Measurements from ENCODE around the gene GJB5.
"Not testable (repeated sequence)": the region's sequence is repeated elsewhere in the genome, so short reads cannot be mapped to it uniquely, and the experiment has no call there.

Gene GJB5

DNA sequence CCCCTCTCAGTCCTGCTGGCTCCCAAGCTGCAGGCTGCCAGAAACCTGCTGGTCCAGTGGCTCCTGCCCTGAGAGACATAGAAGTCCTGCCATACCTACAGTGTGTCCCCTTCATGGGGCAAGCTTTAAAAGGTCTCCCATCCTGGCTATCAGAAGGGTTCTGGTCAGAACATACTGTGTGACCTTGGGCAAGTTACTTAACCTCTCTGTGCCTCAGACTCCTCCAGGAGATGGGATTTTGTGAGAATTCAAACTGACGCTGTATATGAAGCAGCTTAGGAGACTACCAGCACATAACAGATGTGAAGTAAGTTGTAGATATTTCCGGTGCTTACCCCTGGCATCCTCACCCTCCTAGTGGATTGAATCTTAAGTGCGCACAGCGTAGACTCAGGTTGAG is 8.7 kb upstream of the GJB5 start:
- no peak for DNase-seq

DNA sequence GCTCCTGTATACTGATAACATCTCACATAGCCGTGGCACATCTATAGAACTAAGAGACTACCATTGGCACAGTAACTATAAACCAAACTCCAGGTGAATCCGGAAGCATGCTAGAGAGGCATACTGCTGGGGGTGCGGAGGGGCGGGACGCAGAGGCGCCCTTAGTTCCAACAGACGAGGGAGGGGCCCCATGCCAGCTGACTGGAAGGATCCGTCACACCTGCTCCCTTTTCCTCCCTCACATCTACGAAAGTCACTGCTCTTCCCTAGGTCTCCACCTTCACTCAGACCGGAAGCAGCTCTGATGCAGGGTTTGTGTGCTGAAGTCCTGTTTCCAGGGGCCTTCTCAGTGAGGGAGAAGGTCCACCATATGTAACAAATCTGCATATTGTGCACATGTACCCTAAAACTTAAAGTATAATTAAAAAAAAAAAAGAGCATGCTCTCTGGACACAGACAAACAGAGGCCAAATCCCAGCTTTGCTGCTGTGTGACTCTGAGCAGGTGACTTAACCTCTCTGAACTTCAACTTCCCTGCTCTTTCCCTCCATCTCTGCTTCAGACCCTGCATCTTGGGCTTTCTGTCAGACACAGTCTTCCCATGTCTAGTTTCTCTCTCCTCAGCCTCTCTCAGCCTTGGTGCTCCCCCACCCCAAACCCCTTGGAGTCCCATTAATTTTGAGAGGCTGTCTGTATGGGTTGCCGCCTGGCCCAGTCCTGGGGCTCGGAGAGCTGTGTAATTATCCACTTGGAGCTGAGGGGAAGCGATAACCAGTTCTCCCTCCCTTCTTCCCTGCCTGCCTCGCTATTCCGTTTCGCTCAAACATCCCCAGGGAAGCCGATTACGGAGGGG is 7.8 kb upstream of the GJB5 start:
- DNase-seq, result no peak

DNA sequence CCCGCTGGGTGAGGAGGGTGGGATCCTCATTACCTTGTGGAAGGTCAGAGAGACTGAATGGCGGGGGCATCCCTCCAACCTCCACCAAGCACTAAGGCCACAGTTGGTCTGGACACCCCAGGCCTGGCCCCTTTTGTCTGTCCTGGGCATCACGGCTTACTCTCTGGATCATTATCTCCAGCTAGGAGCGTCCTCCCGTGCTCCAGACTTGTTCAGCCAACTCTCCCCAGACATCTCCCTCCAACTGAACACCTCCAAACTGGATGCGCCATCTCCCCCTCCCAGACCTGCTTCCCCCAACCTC is 7.3 kb upstream of the GJB5 start:
- DNase-seq, result no peak

DNA sequence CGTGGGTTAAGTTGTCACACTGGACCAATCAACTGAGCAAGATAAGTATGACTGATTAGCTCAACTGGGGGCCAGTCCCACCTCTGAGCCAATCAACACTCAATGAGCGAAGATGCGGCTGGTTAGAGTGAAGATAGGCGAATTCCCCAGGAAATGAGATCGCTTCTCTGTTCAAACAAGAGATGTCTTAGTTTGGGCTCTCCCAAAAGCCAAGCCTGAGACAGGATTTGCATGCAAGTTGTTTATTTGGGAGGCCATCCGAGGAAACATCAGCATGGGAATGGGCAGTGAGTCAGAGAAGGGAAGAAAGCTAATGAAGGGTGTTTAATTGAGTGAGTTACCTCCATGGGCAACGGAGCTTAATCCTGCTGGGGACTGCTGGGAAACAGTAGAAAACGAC is 4.9 kb upstream of the GJB5 start:
- DNase-seq, result no peak

DNA sequence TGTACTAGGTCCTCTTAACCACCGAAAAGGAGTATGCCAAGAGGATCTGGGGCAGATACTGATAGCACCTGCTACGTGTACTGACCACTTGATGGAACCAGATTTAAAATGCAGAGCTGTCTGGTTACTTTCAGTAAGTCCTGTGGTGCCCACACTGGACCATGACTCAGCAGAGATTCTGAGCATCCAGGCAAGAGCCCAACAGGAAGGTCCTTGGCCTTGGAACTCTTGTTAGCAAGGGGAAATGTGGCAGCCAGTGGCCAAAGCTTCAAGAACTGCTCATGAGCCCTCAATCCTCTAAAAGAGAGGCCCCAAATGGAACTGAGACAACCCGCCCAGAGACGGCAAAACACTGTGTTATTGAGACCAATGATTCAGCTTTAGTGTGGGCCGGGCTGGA is 4.2 kb upstream of the GJB5 start:
- DNase-seq, result no peak

DNA sequence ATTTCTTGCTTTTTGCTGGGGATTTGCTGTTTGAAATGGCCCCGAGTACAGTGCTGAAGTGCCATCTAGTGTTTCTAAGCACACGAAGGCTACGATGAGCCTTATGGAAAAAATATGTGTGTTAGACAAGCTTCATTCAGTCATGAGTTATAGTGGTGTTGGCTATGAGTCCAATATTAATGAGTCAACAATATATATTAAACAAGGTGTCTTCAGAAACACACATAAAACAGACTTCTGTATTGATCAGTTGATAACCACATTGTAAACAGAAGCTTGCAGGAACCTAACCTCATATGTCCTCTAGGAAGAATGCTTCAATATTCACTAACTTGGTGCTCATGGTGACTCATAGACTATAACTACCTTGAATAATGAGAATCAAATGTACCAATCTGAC is 1.7 kb upstream of the GJB5 start:
- no peak for DNase-seq

DNA sequence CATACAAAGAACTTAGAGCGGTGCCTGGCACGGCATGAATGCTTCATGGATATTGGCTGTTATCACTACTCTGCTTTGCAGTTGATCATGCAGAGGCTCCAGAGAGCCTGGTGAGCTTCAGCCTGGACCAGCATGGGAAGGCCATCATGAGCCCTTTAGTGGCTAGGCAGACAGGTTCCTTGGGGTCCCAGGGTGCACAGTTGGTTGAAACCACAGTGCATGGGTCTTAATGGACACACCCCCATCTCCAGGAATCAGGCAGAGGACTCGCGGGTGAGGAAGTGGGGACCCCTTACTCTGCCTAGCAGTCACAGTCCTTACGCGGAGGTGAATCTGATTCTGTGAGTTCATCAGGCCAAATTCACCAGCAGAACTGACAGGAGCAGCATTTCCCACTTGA is 1.1 kb downstream of the GJB5 start:
- no peak for DNase-seq

DNA sequence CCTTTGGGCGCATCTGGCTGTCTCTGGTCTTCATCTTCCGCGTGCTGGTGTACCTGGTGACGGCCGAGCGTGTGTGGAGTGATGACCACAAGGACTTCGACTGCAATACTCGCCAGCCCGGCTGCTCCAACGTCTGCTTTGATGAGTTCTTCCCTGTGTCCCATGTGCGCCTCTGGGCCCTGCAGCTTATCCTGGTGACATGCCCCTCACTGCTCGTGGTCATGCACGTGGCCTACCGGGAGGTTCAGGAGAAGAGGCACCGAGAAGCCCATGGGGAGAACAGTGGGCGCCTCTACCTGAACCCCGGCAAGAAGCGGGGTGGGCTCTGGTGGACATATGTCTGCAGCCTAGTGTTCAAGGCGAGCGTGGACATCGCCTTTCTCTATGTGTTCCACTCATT is 2.5 kb downstream of the GJB5 start:
- no peak for DNase-seq

DNA sequence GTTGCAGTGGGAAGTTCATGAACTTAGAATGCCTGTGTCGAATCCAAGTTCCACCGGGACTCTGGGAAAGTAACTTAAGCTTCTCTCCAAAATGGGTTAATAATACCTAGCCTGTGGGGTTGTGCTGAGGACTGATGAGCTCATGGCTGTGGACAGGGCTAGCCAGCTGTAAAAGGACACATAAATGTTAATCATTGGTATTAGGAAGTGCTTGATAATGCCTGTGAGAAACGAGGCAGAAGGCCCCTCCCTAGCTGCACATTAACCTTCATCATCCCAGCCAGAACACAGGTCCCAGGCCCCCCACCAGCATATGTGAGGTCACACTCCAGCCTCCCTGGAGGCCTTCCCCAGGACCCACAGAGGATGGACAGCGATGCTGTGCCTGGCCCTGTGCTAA is 3.9 kb downstream of the GJB5 start:
- DNase-seq, result no peak

DNA sequence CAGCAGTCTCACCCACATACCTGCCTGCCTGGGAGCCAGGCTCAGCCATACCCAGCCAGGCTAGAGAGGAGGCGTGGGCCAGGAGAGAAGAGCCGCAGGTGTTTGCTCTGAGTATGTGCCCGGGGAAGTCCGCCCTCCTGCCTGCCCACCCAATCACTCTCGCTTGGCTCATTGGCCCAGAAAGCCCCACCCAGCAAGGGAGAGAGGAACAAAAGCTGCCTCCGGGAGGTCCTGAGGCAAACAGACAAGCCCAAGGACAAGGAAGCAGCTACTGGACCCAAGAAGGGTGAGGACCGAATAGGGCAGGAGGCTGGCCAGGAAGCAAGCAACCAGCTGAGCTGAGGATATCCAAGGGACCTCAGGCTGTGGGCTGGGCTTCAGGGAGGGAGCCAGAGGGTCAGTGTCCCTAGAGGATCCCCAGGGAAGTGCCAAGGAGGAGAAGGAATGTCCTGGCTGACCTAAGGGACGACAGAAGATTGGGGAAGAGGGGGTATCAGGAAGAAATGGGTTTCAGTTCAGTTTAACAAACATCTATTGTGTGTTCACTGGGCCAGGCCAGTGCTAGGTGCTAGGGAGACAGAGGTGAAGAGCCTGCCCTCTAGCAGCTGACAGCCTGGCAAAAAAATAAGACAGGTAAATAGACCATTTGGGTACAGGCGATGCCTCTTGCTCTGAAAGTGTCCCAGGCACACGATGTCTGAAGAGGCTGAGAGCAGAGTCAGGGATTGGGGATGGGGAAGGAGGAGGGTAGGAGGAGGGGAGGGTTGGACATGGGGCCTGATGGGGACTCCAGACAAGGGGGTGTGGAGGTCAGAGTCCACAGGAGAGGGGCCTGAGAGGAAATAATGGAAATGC is 4.9 kb downstream of the GJB5 start, which contains the start of gene GJB4:
GJB4 (plus strand) TSS at position 238 of the 855 bp plus-strand sequence. CDS start 1,515 bp downstream, outside the sequence.
- no peak for DNase-seq

DNA sequence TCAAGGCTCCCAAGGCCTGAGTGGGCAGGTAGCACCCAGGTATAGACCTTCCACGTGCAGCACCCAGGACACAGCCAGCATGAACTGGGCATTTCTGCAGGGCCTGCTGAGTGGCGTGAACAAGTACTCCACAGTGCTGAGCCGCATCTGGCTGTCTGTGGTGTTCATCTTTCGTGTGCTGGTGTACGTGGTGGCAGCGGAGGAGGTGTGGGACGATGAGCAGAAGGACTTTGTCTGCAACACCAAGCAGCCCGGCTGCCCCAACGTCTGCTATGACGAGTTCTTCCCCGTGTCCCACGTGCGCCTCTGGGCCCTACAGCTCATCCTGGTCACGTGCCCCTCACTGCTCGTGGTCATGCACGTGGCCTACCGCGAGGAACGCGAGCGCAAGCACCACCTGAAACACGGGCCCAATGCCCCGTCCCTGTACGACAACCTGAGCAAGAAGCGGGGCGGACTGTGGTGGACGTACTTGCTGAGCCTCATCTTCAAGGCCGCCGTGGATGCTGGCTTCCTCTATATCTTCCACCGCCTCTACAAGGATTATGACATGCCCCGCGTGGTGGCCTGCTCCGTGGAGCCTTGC is 6.4 kb downstream of the GJB5 start:
- DNase-seq, result no peak

DNA sequence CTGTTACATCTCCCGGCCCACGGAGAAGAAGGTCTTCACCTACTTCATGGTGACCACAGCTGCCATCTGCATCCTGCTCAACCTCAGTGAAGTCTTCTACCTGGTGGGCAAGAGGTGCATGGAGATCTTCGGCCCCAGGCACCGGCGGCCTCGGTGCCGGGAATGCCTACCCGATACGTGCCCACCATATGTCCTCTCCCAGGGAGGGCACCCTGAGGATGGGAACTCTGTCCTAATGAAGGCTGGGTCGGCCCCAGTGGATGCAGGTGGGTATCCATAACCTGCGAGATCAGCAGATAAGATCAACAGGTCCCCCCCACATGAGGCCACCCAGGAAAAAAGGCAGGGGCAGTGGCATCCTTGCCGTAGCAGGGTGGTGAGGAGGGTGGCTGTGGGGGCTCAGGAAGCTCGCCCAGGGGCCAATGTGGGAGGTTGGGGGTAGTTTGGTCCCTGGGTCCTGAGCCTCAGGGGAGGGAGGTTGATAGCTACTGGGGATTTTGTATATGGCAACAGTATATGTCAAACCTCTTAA is 7.0 kb downstream of the GJB5 start:
- no peak for DNase-seq

DNA sequence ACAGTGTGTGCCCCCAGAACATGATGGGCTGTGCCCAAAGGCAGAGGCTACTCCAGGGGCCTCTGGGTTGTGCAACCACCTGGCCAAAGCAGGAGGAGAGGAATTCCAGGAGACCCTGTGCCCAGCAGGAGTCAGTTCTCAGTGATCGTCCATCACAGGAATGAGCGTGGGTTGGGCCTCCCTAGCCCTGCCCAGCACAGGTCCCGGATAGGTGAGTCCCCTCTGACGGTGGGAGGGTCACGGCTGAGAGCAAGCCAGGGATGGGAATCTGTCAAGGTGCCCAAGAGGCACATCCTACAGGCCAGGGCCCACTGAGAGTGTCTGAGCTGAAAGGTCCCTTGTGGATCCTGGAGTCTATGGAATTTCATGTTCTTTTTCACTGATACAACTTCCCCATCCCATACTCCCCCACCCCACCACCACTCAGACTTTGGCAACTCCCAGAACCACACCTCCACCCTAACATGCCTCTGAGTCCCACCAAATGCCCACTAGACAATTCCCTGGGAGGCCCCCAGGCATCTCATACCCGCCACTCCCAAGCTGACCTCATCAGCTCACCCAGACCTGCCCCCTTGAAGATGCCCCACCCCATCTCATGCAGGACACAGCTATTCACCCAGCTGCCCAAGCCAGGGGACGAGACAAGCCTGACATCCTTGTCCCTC is 7.8 kb downstream of the GJB5 start:
- DNase-seq, result no peak

DNA sequence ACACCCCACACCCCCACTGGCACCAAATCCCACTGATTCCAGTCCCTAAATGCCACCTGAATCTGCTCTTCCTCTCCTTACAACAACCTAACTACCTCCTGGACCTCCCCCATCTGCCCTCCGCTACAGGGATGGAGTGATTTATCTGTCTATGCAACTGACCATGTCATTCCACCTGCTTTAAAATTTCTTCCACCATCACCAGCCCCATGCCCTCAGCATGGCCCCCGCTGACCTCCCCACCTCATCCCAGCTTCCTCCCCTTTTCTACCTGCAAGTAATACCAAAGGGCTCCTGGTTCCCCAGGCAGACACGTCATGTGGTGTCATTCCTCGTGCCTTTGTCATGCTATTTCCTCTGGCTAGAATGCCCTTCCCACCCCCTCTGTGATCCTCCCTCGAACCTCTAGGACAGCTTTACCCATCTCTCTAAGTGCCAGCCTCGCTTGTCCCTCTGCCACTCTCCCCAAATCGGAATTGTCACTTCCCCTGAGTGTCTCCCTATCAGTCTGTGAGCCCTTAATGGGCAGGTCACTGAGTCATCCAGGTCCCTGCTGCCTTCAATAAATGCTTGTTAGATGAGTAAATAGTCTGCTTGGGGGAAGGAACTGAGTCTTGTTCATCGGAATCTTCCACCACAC is 8.4 kb downstream of the GJB5 start:
- DNase-seq, result no peak

DNA sequence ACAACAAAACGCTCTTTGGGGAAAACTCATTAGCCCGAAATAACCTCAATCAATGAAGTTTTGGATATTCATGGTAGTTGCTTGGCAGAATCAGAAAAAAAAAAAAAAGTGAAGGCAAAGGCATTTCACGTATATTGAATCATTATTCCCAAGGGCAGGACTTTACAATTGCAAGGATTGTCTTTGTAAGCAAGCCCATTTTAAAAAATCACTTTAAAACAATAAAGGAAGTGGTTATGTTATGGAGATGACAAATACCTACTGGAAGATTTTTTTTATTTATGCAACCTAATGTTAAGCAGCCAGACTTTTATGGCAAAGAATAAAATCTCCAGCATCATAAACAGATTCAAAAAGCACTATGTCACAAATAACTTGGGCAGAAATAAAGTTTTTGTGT is 14.0 kb downstream of the GJB5 start:
- DNase-seq, result no peak

DNA sequence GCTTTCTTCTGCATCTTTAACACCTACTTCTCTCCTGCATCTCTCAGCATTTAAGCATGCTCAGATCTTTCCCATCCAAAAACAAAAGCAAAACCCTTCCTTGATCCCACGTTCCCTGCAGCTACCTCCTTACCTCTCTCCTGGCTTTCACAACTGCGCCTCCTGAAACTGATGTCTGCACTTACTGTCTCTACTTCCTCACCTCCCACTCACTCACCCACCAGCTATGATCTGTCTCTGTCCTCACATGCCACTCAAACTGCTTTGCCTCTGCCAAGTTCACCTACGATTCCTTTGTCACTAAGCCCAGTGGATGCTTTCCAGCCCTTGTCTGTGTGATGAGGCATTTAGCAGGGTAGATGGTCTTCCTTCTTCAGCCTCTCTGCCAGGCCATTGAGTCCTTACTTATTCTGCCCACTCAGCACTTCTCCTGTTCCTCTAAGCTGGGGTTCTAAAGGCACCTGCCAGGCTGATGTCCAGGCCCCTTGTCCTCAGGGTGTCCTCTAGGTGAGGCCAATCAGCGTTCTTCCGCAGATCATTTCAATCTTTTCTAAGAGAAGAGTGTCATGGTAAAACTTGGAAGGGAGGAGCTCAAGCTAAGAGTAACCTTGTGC is 16.2 kb downstream of the GJB5 start:
- no peak for DNase-seq

DNA sequence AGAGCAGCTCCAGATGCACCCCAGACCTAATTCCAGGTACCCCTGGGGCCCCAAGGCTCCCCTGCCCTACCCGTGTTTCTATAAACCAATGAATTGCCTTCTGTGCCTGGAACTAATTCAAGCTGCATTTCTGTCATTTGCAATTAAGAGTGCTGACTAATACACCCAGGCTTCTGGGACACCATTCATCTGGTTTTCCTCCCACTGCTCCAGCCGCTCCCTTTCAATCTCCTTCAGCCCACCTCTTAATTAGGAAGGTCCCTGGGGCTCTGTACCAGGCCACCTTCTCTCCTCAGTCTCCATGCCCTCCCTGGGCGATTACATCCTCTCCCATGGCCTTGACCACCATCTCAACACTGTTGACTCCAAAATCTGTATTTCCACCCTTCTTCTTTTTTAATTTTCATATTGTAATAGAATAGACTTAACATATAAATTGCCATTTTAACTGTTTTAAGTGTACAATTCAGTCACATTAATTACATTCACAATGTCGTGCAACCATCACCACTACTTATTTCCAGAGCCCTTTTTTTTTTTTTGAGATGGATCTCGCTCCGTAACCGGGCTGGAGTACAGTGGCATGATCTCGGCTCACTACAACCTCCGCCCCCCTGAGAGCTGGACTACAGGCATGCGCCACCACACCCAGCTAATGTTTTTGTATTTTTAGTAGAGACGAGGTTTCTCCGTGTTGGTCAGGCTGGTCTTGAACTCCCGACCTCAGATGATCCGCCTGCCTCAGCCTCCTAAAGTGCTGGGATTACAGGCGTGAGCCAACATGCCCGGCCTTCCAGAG is 16.9 kb downstream of the GJB5 start:
- no peak for DNase-seq

DNA sequence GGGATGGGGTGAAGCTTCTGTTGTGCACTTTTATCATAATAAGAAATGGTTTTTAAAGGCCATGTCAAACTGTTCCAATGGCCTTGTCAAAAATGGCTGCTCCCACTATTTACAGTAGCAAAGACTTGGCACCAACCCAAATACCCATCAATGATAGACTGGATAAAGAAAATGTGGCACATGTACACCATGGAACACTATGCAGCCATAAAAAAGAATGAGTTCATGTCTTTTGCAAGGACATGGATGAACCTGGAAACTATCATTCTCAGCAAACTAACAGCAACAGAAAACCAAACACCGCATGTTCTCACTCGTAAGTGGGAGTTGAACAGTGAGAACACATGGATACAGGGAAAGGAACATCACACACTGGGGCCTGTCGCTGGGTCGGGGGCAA is 18.3 kb downstream of the GJB5 start:
- DNase-seq, result not testable (repeated sequence)

DNA sequence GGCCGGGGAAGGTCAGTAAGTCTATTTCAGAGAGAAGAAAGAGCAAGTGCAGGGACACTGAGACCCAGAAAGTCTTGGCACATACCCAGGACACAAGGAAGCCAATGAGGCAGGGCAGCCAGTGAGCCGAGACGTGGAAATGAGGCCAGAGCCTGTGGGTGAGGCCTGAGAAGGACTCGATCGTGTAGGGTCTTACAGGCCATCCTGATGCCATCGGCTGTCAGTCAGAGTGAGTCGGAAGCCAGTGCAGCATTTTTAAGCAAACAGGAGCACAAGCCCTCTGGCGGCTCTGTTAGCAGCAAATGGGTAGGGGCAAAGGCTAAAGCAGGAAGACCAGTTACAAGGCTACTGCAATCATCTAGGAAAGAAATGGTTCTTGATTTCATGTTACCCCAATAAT is 20.1 kb downstream of the GJB5 start:
- DNase-seq, result no peak

DNA sequence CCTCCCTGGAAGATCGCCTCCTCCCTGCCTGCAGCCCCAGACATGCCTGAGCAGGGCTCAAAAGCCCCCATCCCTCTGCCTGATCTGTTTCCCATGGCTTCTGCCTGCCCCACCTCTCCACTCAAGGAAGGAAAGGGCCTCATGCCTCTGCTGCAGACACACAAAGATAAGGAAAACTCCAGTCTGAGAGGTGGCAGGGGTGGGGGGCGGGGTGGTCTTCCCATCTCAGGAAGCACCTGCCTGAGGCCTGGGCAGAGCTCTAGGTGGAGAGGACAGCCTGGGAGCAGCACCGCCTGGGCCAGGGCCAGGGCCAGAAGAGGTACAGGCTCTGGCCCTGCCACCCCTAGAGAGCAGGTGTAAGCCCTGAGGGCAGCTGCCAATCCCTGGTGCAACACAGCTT is 22.1 kb downstream of the GJB5 start:
- no peak for DNase-seq

Measured in NCI-H1930 (cell line).